Skeletal muscle satellite cell (primary cell): ENCODE results near the gene FBH1.
"Not testable (repeated sequence)": the region's sequence is repeated elsewhere in the genome, so short reads cannot be mapped to it uniquely, and the experiment has no call there.

ENCODE experiments used
- H3K27me3 ChIP-seq: 2 replicates; pipeline ENCODE4 v1.7.0; 2013; ENCODE audit warnings: low read length; ENCODE audit not compliant: control insufficient read depth, insufficient read depth
- H3K36me3 ChIP-seq: 2 replicates; pipeline ENCODE4 v1.7.0; 2013; ENCODE audit warnings: mild to moderate bottlenecking, control low read depth, low read length; ENCODE audit not compliant: insufficient read depth
- H3K4me1 ChIP-seq: 2 replicates; pipeline ENCODE4 v1.7.0; 2013; ENCODE audit warnings: low read length; ENCODE audit not compliant: control insufficient read depth, insufficient read depth
- H3K4me2 ChIP-seq: 2 replicates; pipeline ENCODE4 v1.7.0; 2013; ENCODE audit warnings: mild to moderate bottlenecking, low read length
- H3K4me3 ChIP-seq: 2 replicates; pipeline ENCODE4 v1.7.0; 2013; ENCODE audit warnings: low read length
- H3K9ac ChIP-seq: 2 replicates; pipeline ENCODE4 v1.7.0; 2013; ENCODE audit warnings: mild to moderate bottlenecking, low read depth, low read length, moderate library complexity
- H3K9me3 ChIP-seq: replicated peaks from 2 replicates; pipeline ENCODE4 v1.7.0; 2013; ENCODE audit warnings: mild to moderate bottlenecking, control low read depth, low read length

FBH1 gene

DNA sequence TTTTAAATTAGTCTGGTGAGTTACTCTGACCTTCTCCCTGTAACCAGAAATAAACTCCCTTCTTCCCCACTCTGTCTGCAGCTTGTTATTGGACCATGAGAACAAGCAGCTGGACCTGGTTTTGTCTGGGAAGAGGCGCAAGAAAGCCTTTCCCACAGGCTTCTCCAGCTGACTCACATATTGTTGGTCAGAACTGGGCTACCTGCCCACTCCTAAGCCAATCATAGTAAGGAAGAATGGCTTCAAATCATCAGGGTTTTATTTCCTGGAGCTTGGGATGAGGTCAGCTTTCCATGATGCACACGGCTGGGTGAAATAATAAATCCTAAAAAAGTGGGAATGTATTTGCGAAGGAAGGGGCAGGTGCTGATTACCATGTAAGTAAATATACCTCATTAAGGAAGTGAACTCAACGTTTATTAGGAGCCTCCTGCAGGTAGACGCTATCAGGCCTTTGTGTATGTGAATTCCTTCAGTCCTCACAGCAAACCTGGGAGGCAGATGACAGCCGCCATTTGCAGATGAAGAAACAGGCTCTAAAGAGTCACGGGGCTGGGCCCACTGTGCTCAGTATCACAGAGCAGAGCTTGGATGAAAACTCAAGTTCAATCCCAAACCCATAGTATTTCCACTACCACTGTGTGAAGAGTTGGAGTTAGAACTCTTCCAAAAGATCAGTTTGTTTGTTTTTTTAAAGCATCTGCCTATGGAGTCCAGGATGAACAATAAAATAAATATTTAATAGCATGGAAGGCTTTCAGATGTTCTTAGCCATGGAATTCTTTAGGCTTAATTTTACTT is 54.5 kb downstream of the FBH1 start:
- H3K27me3 ChIP-seq = no peaks in the 10 kb centered on the region
- peak overlapping the region; percentile 76 for H3K9ac ChIP-seq
- peak overlapping the region; percentile 74 for H3K4me2 ChIP-seq
- no peaks in the 10 kb centered on the region for H3K36me3 ChIP-seq
- H3K4me1 ChIP-seq = peaks cover 35% of the 10 kb centered on the region
- H3K9me3 ChIP-seq = no peaks in the 10 kb centered on the region
- H3K4me3 ChIP-seq = peak overlapping the region; percentile 33

DNA sequence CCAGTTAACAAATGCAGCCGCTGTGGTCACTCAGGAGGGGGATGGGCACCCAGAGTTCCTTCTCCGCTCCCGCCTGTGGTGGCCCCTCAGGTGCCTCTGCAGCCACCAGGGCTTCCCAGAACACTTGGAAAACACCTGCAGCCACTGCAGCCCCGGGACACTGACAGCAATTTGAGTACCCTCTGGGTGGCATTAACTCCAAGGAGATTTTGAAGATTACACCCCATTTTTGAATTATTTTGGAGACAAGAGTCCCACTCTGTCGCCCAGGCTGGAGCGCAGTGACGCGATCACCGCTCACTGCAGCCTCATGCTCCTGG is 55.1 kb downstream of the FBH1 start:
- Histone ChIP-seq H3K36me3 (no peaks in the 10 kb centered on the region), H3K4me2 (peak overlapping the region; percentile 74), H3K27me3 (no peaks in the 10 kb centered on the region), H3K9me3 (no peaks in the 10 kb centered on the region), H3K9ac (peak overlapping the region; percentile 76), H3K4me1 (peaks cover 35% of the 10 kb centered on the region), H3K4me3 (peak overlapping the region; percentile 64)

DNA sequence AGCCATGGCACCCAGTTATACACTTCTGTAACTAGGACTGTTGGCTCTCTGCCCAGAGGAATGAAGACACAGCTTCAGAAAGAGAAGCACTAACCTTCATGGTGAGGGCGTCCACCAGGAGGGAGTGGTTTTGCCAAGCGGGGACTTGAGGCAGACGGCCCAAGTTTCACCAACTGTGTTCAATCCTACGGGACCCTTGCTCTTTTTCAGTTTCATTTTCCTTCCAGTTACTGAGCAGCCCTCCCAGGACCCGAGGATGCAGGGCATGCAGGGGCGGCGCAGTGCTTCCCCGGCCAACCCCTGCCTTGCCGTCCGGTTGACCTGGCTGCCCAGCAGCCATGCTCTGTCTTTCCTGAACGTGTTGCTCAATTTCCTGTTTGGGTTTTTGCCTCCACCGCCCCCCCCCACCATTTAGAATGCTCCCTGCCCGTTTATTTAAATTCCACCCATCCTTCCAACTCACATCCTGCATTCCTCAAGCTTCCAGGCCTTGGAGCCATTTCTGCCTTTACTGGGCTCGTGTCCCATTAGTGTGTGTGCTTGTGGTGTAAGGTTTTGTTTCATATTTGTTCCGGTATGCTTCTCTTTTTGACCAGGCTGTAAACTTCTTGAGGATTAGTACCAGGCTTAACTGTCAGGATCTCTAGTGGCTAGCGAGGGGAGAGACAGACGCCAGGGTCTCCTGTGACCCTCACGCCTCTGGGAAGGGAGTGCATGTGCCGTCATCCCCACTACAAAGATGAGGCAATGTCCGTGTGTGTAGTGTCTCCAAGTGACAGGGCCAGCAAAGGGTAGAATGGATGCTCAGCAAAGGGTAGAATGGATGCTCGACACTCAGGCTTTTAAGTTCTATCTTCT is 55.7 kb downstream of the FBH1 start:
- no peaks in the 10 kb centered on the region for H3K27me3 ChIP-seq
- H3K36me3 ChIP-seq = no peaks in the 10 kb centered on the region
- H3K4me3 ChIP-seq = peak overlapping the region; percentile 64
- H3K9me3 ChIP-seq = no peaks in the 10 kb centered on the region
- peak overlapping the region; percentile 76 for H3K9ac ChIP-seq
- H3K4me1 ChIP-seq = peaks cover 35% of the 10 kb centered on the region
- H3K4me2 ChIP-seq = peak overlapping the region; percentile 74

DNA sequence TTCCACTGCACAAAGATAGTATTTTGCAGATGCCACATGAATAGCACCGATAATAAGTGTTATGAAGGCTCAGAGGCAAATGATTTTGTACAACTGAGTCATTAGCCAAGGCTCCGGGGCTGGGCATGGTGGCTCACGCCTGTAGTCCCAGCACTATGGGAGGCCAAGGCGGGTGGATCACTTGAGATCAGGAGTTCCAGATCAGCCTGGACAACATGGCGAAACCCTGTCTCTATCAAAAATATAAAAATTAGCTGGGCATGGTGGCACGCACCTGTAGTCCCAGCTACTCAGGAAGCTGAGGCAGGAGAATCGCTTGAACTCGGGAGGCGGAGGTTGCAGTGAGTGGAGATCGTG is 56.4 kb downstream of the FBH1 start:
- not testable (repeated sequence) for H3K27me3 ChIP-seq, H3K4me3 ChIP-seq, H3K9me3 ChIP-seq, H3K36me3 ChIP-seq
- peaks cover 35% of the 10 kb centered on the region for H3K4me1 ChIP-seq
- peak overlapping the region; percentile 74 for H3K4me2 ChIP-seq
- peak overlapping the region; percentile 76 for H3K9ac ChIP-seq

DNA sequence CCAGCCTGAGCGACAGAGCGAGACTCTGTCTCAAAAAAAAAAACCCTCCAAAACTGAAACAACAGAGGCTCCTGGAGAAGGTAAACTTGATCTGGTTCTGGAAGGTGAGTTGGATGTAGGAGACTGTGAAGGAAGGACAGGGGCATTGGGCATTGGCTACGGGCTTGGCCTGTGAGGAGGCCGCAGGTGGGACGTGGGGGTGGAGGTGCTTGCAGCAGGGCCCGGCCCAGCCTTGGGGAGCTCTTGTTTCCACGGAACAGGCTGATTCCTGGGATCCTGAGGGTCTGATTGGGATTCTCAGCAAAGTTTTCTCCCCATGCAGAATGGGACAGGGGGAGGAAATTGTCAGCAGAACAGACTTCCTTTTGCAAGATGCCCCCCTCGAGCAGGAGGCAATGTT is 56.7 kb downstream of the FBH1 start:
- Histone ChIP-seq H3K4me1 (peaks cover 35% of the 10 kb centered on the region), H3K9me3 (no peaks in the 10 kb centered on the region), H3K4me3 (no peak overlapping the region)

DNA sequence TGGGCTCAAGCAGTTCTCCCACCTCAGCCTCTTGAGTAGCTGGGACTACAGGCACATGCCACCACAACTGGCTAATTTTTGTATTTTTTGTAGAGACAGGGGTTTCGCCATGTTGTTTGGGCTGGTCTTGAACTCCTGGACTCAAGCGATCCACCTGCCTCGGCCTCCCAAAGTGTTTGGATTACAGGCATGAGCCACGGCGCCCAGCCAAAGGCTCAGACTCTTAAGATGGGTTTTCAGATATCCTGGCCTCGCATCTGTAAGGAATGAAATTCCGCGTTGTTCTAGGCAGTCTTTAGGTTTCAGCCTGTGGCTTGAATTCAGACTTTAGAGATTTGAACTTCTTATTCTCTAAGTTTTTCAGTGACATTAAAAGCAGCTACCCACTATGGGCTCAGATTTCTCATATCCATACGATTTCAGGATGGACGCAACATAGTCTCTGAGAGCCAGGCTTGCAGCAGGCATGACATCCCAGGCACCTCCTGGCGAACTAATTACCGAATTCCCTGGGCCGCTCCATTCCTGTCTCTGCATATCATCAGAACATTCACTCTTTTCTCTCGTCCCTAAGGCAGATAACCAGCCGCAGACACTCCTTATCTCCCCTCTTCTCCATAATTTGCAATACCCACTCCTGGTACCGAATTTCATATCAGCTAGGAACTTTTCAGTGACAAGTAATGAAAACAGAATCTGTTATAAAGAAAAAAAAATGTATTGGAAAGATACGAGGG is 57.6 kb downstream of the FBH1 start:
- Histone ChIP-seq H3K27me3 (no peaks in the 10 kb centered on the region), H3K9me3 (no peaks in the 10 kb centered on the region), H3K4me3 (no peak overlapping the region), H3K36me3 (no peaks in the 10 kb centered on the region), H3K4me2 (no peak overlapping the region), H3K4me1 (peaks cover 33% of the 10 kb centered on the region), H3K9ac (no peak overlapping the region)

More for the DNA sequence above, 56.7 kb downstream of the FBH1 start:
- Histone ChIP-seq H3K4me2 (no peak overlapping the region), H3K9ac (no peak overlapping the region), H3K27me3 (no peaks in the 10 kb centered on the region), H3K36me3 (no peaks in the 10 kb centered on the region)

DNA sequence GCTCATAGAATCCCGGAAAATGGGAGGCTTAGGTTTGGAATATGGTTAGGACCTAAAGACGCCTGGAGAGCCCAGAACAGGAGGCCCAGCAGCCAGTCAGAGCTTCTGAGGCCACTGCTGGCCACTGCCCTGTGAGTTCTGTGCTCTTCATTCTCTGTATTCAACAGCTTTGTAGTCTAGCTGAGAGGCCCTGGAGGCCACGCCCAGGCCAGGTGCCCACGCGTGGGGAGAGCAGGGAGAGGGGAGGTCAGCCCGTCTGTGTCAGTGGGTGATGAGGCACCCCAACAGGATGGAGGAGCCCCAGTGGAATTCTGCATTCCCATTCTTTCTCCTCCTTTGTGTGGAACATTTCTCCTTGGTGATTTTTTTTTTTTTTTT is 58.2 kb downstream of the FBH1 start:
- no peak overlapping the region for H3K9ac ChIP-seq
- H3K36me3 ChIP-seq = no peaks in the 10 kb centered on the region
- no peaks in the 10 kb centered on the region for H3K9me3 ChIP-seq
- H3K4me2 ChIP-seq = no peak overlapping the region
- peaks cover 32% of the 10 kb centered on the region for H3K4me1 ChIP-seq
- no peak overlapping the region for H3K4me3 ChIP-seq
- peaks cover 5% of the 10 kb centered on the region for H3K27me3 ChIP-seq

DNA sequence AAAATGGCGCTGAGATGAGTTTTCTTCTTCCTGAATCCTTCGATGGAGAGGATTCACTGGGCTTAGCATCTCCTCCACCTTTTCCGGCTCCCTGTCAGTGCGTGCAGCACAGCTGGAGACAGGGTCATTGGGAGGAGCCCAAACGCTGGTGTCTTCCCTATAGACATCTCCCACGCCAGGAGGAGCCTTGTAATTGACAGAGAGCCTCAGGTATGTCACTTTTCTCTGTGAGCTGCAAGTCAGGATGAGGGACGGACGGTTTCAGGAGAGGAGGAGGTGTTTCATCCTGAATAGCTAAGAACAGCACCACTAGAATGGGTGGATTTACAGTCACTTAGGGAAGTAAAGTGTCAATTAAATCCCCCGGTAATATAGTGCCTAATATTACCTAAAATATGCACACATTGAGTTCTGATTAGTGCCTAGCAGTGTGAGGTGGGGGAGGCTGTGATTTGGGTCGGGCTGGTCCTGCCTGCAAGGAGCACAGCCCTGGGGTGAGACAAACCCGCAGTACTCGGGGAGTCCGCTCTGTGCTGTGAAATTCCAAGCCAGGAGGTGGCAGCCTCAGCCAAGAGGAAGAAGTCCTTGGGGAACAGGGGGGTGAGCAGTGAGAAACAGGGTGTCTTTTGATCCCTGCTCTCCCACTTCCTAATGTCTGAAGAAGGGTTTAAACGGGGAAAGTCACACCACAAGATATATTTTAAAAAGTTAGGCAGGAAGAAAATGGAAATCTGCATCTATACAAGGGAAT is 59.1 kb downstream of the FBH1 start:
- H3K36me3 ChIP-seq = no peaks in the 10 kb centered on the region
- peaks cover 22% of the 10 kb centered on the region for H3K4me1 ChIP-seq
- no peaks in the 10 kb centered on the region for H3K9me3 ChIP-seq
- peaks cover 6% of the 10 kb centered on the region for H3K27me3 ChIP-seq
- no peak overlapping the region for H3K9ac ChIP-seq
- H3K4me3 ChIP-seq = no peak overlapping the region
- no peak overlapping the region for H3K4me2 ChIP-seq

DNA sequence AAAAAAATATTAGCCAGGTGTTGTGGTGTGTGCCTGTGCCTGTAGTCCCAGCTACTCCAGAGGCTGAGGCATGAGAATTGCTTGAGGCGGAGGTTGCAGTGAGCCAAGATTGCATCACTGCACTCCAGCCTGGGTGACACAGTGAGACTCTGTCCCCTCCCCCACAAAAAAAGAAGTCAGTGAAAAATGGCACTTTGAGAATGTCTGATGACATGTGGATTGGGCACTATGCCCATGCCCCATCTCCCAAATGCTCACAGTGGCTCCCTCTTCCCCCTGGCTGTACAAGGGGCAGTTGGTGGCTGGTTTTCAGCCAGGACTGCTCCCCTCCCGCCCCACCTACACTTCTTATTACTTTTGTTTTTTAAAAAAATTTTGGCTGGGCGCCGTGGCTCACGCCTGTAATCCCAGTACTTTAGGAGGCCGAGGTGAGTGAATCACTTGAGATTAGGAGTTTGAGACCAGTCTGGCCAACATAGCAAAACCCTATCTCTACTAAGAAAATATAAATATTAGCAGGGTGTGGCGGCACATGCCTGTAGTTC is 61.2 kb downstream of the FBH1 start:
- Histone ChIP-seq H3K27me3 (peaks cover 6% of the 10 kb centered on the region), H3K4me2 (no peak overlapping the region), H3K4me3 (no peak overlapping the region), H3K9ac (no peak overlapping the region), H3K9me3 (no peaks in the 10 kb centered on the region), H3K36me3 (no peaks in the 10 kb centered on the region), H3K4me1 (peaks cover 2% of the 10 kb centered on the region)

DNA sequence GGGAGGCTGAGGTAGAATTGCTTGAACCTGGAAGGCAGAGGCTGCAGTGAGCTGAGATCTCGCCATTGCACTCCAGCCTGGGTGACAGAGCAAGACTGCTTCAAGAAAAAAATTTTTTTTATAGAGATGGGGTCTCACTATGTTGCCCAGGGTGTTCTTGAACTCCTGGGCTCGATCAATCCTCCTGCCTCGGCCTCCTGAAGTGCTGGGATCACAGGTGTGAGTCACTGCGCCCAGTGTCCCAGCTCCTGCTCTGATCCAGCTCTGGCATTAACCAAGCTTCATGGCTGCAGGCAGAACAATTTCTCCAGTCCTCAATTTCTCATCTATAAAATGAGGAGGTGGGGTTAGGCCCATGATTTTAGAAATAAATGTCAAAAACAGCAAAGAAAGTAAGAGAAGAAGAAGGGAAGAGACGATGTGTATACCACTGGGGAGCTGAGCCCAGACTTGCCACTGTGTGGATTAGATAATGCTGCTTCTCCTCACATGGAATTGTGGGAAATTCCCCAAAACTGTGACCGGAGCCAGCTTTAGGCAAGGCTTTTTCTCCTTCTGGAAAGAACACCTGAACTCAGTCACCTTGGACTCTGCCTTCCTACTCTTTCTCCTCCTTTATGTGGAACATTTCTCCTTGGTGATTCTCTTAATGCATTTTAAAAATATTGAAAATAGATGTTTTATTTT is 61.8 kb downstream of the FBH1 start:
- H3K36me3 ChIP-seq = no peaks in the 10 kb centered on the region
- H3K4me1 ChIP-seq = no peaks in the 10 kb centered on the region
- H3K9me3 ChIP-seq = no peaks in the 10 kb centered on the region
- H3K4me2 ChIP-seq = no peak overlapping the region
- H3K4me3 ChIP-seq = no peak overlapping the region
- no peak overlapping the region for H3K9ac ChIP-seq
- H3K27me3 ChIP-seq = peaks cover 6% of the 10 kb centered on the region
